ENCODE measurements around the gene SACS. TPM values are rescaled to one million over a fixed set of nuclear protein-coding genes. Genes with fewer than 3 reads are reported as not detected.
"Not testable (repeated sequence)": the region's sequence is repeated elsewhere in the genome, so short reads cannot be mapped to it uniquely, and the experiment has no call there.

SACS gene
- total RNA-seq, 1 donor from 2014 or later = 75.4 TPM

DNA sequence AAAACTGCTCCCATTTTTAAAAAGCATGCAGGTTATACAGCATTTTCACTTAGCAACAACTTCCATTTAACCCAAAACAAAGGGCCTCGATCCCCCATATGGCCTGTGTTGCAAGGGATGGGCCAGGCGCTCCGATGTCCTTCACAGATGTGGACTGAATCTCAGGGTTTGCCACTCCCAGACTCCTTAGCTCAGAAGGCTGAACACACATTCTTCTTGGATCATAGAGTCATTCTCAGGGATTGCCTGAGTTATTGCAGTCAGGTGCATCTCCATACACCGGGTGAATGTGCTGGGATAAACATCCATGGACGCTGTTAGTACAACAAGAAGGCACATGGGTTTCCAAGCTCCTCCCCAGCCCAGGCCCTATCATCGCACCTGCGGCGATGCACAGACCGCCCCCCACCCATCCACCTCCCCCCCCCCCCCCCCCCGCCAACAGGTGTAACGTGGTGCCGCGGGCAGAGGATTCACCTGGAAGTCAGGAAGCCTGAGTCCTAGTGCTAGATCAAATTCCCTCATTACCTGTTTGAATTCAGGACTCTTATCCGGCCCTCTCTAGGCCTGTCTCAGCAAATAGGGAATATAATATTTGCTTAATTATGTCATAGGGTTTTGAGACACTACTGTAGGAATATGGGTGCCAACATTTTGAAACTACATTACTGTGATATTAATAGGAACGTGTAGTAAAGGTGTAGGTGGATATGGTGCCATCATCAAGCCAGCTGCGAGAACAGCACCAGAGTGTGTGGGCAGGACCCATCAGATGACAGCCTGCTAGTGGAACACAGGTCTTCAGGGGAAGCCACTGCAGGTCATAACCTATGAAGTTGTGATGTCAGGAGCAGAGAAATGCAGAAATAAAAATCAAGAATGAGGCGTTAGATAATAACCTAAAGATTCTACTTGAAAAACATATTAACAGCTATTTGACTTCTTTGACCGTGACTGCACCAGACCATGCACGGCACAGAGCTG is 110.9 kb downstream of the SACS start:
- Mint-ChIP-seq H3K9me3 (no peaks in the 10 kb centered on the region), H3K4me1 (peaks cover 32% of the 10 kb centered on the region), H3K27me3 (ENCODE audit: low read depth) (no peaks in the 10 kb centered on the region), H3K27ac (ENCODE audit: unreplicated experiment) (no peak overlapping the region), H3K36me3 (ENCODE audit: low read depth) (no peaks in the 10 kb centered on the region), H3K4me3 (no peak overlapping the region)
- DNase-seq (ENCODE audit: low read depth, low spot score) = no peak
- TF ChIP-seq, protein P1, sequence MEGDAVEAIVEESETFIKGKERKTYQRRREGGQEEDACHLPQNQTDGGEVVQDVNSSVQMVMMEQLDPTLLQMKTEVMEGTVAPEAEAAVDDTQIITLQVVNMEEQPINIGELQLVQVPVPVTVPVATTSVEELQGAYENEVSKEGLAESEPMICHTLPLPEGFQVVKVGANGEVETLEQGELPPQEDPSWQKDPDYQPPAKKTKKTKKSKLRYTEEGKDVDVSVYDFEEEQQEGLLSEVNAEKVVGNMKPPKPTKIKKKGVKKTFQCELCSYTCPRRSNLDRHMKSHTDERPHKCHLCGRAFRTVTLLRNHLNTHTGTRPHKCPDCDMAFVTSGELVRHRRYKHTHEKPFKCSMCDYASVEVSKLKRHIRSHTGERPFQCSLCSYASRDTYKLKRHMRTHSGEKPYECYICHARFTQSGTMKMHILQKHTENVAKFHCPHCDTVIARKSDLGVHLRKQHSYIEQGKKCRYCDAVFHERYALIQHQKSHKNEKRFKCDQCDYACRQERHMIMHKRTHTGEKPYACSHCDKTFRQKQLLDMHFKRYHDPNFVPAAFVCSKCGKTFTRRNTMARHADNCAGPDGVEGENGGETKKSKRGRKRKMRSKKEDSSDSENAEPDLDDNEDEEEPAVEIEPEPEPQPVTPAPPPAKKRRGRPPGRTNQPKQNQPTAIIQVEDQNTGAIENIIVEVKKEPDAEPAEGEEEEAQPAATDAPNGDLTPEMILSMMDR (conservative IDR thresholded peaks at IDR 0.05) = no peak

DNA sequence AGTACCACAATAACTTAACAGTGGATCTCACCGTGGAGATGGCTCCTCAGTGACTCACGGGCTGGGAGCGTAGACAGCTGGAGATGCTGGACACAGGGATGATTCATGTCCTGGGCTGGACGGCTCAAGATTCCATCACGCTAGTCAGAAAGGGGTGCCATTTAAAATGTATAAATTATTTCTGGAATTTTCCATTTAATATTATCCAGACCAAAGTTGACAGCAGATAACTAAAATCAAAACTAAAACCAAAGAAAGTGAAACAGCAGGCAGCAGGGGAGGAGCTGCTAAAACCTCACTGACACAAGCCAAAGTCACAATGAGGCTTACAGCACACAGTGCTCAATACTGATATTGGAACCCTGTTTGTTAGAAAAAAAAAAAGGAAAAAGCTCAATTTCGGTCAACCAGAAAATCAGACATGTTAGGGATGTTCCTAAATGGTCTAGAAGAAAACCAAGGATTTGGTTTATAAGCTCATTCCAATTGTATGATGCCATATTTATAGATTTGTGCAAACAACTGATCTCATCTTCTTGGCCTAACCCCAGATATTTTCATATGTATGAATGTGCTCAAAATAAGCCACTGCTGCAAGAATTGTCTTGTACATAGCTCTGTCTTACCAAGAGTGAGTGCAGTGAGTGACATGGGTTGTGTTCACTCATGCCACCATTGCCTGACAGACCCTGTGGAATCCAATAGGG is 111.8 kb downstream of the SACS start:
- Mint-ChIP-seq H3K4me3 (no peak overlapping the region), H3K4me1 (peaks cover 32% of the 10 kb centered on the region), H3K9me3 (no peaks in the 10 kb centered on the region), H3K27ac (ENCODE audit: unreplicated experiment) (no peak overlapping the region), H3K27me3 (ENCODE audit: low read depth) (no peaks in the 10 kb centered on the region), H3K36me3 (ENCODE audit: low read depth) (no peaks in the 10 kb centered on the region)
- TF ChIP-seq, protein P1 (conservative IDR thresholded peaks at IDR 0.05) = no peak
- DNase-seq (ENCODE audit: low read depth, low spot score) = no peak

DNA sequence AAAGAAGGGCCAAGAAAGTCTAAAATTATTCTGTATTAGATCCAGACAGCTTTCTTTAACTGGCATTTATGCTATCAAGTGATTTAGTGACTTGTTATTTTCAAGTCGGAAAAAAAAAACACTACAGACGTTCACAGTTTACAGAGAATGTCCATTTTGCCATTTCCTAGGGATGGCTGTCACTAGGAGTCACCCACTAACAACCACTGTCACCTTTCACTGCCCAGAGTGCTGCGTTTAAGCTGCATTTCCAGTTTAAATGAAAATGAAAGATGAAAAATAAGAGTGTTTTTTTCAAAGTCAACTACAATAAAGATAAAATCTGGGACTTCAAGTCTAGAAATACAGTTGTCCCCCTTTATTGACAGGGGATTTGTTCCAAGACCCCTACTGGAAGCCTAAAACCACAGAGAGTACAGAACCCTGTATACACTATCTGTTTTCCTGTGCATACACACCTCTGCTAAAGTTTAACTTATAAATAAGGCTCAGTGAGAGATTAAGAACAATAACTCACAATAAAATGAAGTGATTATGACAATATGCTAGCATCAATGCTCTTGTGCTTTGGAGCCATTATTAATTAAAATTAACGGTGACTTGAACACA is 112.5 kb downstream of the SACS start:
- H3K4me1 Mint-ChIP-seq = peaks cover 31% of the 10 kb centered on the region
- no peak overlapping the region for H3K27ac Mint-ChIP-seq (ENCODE audit: unreplicated experiment)
- no peaks in the 10 kb centered on the region for H3K9me3 Mint-ChIP-seq
- H3K36me3 Mint-ChIP-seq (ENCODE audit: low read depth) = no peaks in the 10 kb centered on the region
- DNase-seq (ENCODE audit: low read depth, low spot score) = no peak
- no peaks in the 10 kb centered on the region for H3K27me3 Mint-ChIP-seq (ENCODE audit: low read depth)
- no peak overlapping the region for H3K4me3 Mint-ChIP-seq
- TF ChIP-seq, protein P1 (conservative IDR thresholded peaks at IDR 0.05) = no peak

DNA sequence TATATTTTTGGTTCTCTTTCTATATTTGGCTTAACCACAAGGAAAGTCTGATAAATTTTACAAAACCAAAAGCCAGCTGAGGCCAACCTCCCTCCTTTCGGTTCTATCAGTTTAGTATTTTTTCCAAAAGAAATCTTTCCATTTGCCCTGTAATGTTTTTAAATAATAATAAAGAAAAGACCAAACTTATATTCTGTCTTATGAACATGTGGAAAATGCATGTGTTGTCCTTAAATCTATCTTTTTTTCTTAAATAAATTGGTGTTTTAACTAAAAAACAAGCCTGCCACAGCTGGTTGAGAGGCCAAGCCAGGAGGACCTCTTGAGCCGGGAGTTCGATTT is 113.6 kb downstream of the SACS start:
- TF ChIP-seq, protein P1 (conservative IDR thresholded peaks at IDR 0.05) = no peak
- Mint-ChIP-seq H3K36me3 (ENCODE audit: low read depth) (peaks cover 3% of the 10 kb centered on the region), H3K27me3 (ENCODE audit: low read depth) (no peaks in the 10 kb centered on the region), H3K9me3 (peaks cover 3% of the 10 kb centered on the region), H3K4me3 (no peak overlapping the region), H3K4me1 (peaks cover 22% of the 10 kb centered on the region), H3K27ac (ENCODE audit: unreplicated experiment) (no peak overlapping the region)
- DNase-seq (ENCODE audit: low read depth, low spot score) = no peak

DNA sequence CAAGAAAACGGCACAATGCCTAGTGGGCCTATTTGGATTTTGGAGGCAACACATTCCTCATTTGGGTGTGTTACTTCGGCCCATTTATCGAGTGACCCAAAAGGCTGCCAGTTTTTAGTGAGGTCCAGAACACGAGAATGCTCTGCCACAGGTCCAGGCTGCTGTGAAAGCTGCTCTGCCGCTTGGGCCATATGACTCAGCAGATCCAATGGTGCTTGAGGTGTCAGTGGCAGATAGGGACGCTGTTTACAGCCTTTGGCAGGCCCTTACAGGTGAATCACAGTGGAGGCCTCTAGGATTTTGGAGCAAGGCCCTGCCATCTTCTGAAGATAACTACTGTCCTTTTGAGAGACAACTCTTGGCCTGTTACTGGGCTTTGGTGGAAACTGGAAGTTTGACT is 118.7 kb downstream of the SACS start:
- DNase-seq (ENCODE audit: low read depth, low spot score); H3K27me3 Mint-ChIP-seq (ENCODE audit: low read depth); H3K4me1 Mint-ChIP-seq; H3K4me3 Mint-ChIP-seq; H3K27ac Mint-ChIP-seq (ENCODE audit: unreplicated experiment): not testable (repeated sequence)
- peaks cover 14% of the 10 kb centered on the region for H3K9me3 Mint-ChIP-seq
- H3K36me3 Mint-ChIP-seq (ENCODE audit: low read depth) = peaks cover 18% of the 10 kb centered on the region

Data from neural crest cell (in vitro differentiated cells).